Measurements from ENCODE around the gene PTMA. TPM values are rescaled to one million over a fixed set of nuclear protein-coding genes. Genes with fewer than 3 reads are reported as not detected.

The PTMA gene
- total RNA-seq, 1 donor from 2014 or later = 1,228 TPM

DNA sequence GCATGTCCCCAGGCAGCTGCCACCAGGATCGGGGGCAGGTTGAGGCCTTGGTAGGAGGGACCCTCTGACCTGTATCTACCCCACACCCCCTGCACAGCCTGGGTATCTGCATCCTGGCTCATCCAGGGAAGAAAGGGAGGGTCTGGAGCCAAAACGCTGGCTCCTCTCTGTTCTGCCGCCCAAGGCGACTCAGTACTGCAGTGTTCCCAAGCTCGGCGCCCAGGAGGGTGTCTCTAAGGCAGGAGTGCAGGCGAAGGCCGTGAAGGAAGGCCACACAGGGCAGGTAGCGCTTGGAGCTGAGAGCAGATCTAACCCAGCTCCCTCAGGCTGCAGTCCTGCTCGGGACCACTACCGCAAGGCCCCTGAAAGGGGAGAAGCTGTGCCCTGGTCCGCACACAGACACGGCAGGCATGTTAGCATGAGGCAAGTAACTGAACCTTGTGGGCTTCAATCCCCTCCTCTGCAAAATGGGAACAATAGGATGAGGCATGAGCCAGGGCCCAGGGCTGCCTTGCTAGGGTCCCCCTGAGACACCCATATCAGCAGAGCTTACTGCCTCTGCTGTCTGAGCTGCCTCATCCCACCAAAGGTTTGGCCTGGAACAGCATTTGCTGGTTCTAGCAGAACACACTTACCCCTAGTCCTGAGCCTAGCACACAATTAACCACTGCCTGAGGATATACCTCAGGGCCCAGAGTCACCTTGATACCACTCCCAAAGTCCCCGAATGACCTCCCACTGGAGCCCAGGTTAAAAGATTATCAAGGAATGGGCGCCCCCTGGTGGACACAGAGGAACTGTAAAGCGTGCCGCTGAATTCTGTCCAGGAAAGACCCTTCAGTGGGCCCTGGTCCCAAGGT lies 6.5 kb downstream of the PTMA start:
- Mint-ChIP-seq H3K27ac (peak overlapping the region; percentile 94), H3K4me1 (ENCODE audit: unreplicated experiment) (peaks cover 39% of the 10 kb centered on the region), H3K27me3 (no peaks in the 10 kb centered on the region), H3K4me3 (peak overlapping the region; percentile 54), H3K9me3 (no peaks in the 10 kb centered on the region), H3K36me3 (peaks cover 11% of the 10 kb centered on the region)
- peak; percentile 82 for DNase-seq (ENCODE audit: extremely low spot score, unreplicated experiment)
- TF ChIP-seq, protein P1, sequence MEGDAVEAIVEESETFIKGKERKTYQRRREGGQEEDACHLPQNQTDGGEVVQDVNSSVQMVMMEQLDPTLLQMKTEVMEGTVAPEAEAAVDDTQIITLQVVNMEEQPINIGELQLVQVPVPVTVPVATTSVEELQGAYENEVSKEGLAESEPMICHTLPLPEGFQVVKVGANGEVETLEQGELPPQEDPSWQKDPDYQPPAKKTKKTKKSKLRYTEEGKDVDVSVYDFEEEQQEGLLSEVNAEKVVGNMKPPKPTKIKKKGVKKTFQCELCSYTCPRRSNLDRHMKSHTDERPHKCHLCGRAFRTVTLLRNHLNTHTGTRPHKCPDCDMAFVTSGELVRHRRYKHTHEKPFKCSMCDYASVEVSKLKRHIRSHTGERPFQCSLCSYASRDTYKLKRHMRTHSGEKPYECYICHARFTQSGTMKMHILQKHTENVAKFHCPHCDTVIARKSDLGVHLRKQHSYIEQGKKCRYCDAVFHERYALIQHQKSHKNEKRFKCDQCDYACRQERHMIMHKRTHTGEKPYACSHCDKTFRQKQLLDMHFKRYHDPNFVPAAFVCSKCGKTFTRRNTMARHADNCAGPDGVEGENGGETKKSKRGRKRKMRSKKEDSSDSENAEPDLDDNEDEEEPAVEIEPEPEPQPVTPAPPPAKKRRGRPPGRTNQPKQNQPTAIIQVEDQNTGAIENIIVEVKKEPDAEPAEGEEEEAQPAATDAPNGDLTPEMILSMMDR (conservative IDR thresholded peaks at IDR 0.05) = peak; percentile 95

DNA sequence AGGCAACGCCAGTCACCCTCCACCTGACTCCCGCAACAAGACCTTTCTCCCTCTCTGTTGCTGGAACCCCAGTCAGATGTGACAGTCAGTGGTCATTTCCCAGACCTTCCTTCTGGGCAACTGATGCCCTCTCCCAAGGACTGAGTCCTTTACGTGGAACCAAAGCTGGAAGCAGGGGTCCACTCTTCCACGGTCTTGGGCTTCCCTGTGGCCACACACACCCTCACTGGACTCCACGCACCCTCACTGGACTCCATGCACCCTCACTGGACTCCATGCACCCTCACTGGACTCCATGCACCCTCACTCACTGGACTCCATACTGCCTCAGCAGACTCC lies 7.1 kb downstream of the PTMA start:
- Mint-ChIP-seq H3K27ac (peak overlapping the region; percentile 94), H3K4me1 (ENCODE audit: unreplicated experiment) (peaks cover 39% of the 10 kb centered on the region), H3K27me3 (no peaks in the 10 kb centered on the region), H3K4me3 (peak overlapping the region; percentile 54), H3K9me3 (no peaks in the 10 kb centered on the region), H3K36me3 (peaks cover 11% of the 10 kb centered on the region)
- no peak for DNase-seq (ENCODE audit: extremely low spot score, unreplicated experiment)
- TF ChIP-seq, protein P1 (conservative IDR thresholded peaks at IDR 0.05) = peak; percentile 20

DNA sequence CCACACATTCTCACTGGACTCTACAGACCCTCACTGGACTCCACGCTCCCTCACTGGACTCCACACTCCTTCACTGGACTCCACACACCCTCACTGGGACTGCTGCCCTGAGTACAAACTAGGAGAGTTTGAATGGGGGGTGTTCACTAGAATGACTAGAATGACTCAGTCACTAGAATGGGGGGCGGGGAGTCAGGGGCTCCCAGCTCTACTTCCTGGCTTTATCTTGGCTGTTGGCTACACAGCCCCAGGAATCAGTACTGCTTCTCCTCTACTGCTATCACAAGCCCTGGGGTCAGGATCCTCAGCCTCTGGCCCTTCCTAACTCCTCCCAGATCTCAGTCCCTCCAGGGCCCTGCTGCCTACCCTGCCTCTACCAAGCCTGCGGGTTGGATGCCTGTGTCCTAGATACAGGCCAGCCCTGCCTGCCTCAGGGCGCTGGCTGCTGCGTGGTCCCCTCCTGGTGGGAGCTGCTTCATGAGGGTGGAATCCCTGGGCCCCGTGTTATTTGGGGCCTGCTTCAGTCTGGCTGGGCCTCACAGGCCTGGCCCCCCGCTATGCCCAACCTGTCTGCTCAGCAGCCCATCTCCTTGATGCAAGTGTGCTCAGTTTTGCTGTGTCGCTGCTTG lies 7.8 kb downstream of the PTMA start:
- no peak for DNase-seq (ENCODE audit: extremely low spot score, unreplicated experiment)
- peak overlapping the region; percentile 94 for H3K27ac Mint-ChIP-seq
- H3K27me3 Mint-ChIP-seq = no peaks in the 10 kb centered on the region

DNA sequence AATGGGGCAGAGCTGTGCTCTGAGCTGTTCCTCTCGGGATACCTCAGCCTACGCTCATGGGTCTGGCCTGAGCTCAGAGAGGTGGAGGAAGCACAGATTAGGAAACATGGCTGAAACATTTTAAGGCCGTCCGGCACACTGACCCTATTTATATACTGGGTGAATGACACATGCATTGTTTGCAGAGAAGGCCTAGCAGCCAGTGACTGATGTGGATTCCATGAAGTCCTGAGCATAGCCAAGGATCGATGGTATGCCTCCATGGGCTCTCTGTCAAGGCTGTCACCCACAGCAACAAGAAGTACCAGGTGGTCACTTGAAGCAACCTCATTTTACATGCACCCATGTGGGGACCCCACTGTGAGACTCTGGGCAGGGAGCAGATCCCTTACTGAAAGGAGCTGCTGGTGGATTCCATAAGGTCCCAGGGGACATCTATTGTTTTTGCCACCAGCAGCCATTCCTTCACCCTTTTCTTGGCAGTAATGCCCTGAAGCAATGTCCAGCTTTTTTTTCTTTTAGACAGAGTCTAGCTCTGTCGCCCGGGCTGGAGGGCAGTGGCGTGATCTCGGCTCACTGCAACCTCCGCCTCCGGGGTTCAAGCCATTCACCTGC lies 8.4 kb downstream of the PTMA start:
- H3K4me3 Mint-ChIP-seq = no peak overlapping the region
- H3K27me3 Mint-ChIP-seq = no peaks in the 10 kb centered on the region
- H3K9me3 Mint-ChIP-seq = no peaks in the 10 kb centered on the region
- peaks cover 34% of the 10 kb centered on the region for H3K4me1 Mint-ChIP-seq (ENCODE audit: unreplicated experiment)
- peak overlapping the region; percentile 94 for H3K27ac Mint-ChIP-seq
- H3K36me3 Mint-ChIP-seq = peaks cover 7% of the 10 kb centered on the region
- no peak for DNase-seq (ENCODE audit: extremely low spot score, unreplicated experiment)
- TF ChIP-seq, protein P1 (conservative IDR thresholded peaks at IDR 0.05) = no peak

More for the DNA sequence above, 7.8 kb downstream of the PTMA start:
- Mint-ChIP-seq H3K9me3 (no peaks in the 10 kb centered on the region), H3K4me3 (peak overlapping the region; percentile 63), H3K4me1 (ENCODE audit: unreplicated experiment) (peaks cover 39% of the 10 kb centered on the region), H3K36me3 (peaks cover 11% of the 10 kb centered on the region)
- TF ChIP-seq, protein P1 (conservative IDR thresholded peaks at IDR 0.05) = no peak

DNA sequence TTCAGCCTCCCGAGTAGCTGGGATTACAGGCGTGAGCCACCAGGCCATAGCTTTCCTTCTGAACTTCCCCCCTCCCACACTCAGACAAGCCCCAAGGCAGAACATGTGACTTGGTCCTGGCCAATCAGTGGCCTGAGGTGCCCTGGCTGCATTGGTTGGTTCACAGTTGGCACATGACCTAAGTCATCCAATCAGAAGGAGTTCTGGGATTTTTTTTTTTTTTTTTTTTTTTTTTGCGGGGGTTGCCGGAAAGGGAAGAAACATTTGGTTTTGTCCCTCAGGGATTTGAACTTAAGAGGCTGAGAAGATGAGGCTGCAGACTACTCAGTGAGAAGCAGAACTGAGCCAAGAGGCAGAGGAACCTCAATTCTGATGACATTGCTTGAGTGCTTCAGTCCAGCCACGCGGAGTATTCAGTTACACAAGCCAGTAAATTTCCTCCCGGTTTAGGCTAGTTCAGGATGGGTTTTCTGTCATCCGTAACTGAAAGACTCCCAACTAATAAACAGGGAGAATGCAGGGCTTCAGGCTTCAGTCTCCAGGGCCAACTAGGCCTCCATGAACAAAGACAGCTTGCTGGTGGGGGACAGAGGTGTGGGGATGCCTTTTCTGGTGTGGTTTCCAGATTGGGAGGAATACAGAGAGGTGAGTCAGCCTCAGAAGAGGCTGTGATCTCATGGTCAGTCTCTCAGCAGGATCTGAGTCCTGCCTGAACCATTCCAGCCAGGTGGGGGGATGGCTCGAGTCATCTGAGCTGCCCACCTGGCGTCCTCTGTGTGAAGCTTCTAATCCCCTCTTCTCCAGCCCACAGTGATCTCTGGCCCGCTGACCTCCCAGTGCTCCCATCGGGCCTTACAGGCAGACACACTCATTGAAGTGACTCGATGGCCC lies 9.2 kb downstream of the PTMA start:
- Mint-ChIP-seq H3K27ac (no peak overlapping the region), H3K27me3 (no peaks in the 10 kb centered on the region), H3K4me3 (no peak overlapping the region), H3K36me3 (no peaks in the 10 kb centered on the region), H3K9me3 (no peaks in the 10 kb centered on the region), H3K4me1 (ENCODE audit: unreplicated experiment) (peaks cover 27% of the 10 kb centered on the region)
- DNase-seq (ENCODE audit: extremely low spot score, unreplicated experiment) = no peak
- TF ChIP-seq, protein P1 (conservative IDR thresholded peaks at IDR 0.05) = no peak
